HEK293 (cell line): Measurements from ENCODE around the gene DLK1.
A peak's percentile ranks its signal among the peaks of the same experiment; 100 is the strongest.

ENCODE experiments used
- CTCF ChIA-PET: fragments of 350-600 bp; formaldehyde crosslinking; extraction: SDS; loops from one replicate; lab custom pipeline; 2021; ENCODE audit warnings: antibody characterized with exemption; lab: Yijun Ruan, JAX
- POLR2A ChIA-PET: fragments of 300-600 bp; formaldehyde crosslinking; extraction: SDS; loops from one replicate; lab custom pipeline; 2020; ENCODE audit warnings: antibody characterized with exemption, inconsistent platforms; lab: Yijun Ruan, JAX
- H3K27ac ChIP-seq: fragments of 200-500 bp; sonication (Bioruptor generic); 2 replicates; pipeline ENCODE4 v1.5.1; 2014; ENCODE audit warnings: low read depth, low read length, control low read depth, inconsistent platforms; ENCODE audit errors: extremely low read depth
- H3K36me3 ChIP-seq, 2 experiments: fragments of 200-500 bp in 1 of 2; sonication (Bioruptor generic) in 1 of 2; 1 replicate in 1 of 2; 2 replicates in 1 of 2; pipeline ENCODE4 v1.5.1; 2014 to 2017; ENCODE audit warnings: inconsistent platforms in 2 of 2, low read length in 2 of 2; ENCODE audit not compliant: control insufficient read depth in 2 of 2, insufficient read depth in 1 of 2
- H3K4me1 ChIP-seq: fragments of 200-500 bp; sonication (Bioruptor generic); 2 replicates; pipeline ENCODE4 v1.5.1; 2014; ENCODE audit warnings: mild to moderate bottlenecking, low read length, inconsistent platforms; ENCODE audit not compliant: control insufficient read depth, insufficient read depth
- H3K4me3 ChIP-seq: 2 replicates; pipeline ENCODE4 v1.5.1; 2011; ENCODE audit warnings: low read depth, mild to moderate bottlenecking, control low read depth, low read length, moderate library complexity
- H3K9me3 ChIP-seq: fragments of 200-500 bp; sonication (Bioruptor generic); 2 replicates; pipeline ENCODE4 v1.5.1; 2014; ENCODE audit warnings: low read depth, low read length, inconsistent platforms; ENCODE audit not compliant: control insufficient read depth, insufficient read depth
- BCL11A ChIP-seq: fragments of 450-650 bp; formaldehyde crosslinking; IDR thresholded peaks from 2 replicates; pipeline ENCODE4 v1.5.1; 2016; ENCODE audit warnings: low read depth, missing biosample characterization, missing genetic modification characterization
- KLF17 ChIP-seq: fragments of 450-650 bp; formaldehyde crosslinking; IDR thresholded peaks from 2 replicates; pipeline ENCODE4 v1.5.1; 2016; ENCODE audit warnings: missing biosample characterization, missing genetic modification characterization
- OVOL3 ChIP-seq: fragments of 450-650 bp; formaldehyde crosslinking; IDR thresholded peaks from 2 replicates; pipeline ENCODE4 v1.5.1; 2016; ENCODE audit warnings: missing biosample characterization, missing genetic modification characterization
- PATZ1 ChIP-seq: fragments of 450-650 bp; formaldehyde crosslinking; IDR thresholded peaks from 2 replicates; pipeline ENCODE4 v1.5.1; 2016; ENCODE audit warnings: missing biosample characterization, missing genetic modification characterization
- PRDM6 ChIP-seq: fragments of 450-650 bp; formaldehyde crosslinking; IDR thresholded peaks from 2 replicates; pipeline ENCODE4 v1.5.1; 2017; ENCODE audit warnings: missing biosample characterization, missing genetic modification characterization
- SCRT1 ChIP-seq: fragments of 450-650 bp; formaldehyde crosslinking; IDR thresholded peaks from 2 replicates; pipeline ENCODE4 v1.5.1; 2016; ENCODE audit warnings: missing biosample characterization, missing genetic modification characterization, borderline replicate concordance
- SCRT2 ChIP-seq: fragments of 450-650 bp; formaldehyde crosslinking; IDR thresholded peaks from 2 replicates; pipeline ENCODE4 v1.5.1; 2016; ENCODE audit warnings: missing biosample characterization, missing genetic modification characterization
- ZNF132 ChIP-seq: fragments of 450-650 bp; formaldehyde crosslinking; IDR thresholded peaks from 2 replicates; pipeline ENCODE4 v1.5.1; 2017; ENCODE audit warnings: missing biosample characterization, missing genetic modification characterization, borderline replicate concordance
- ZNF175 ChIP-seq: fragments of 450-650 bp; formaldehyde crosslinking; IDR thresholded peaks from 2 replicates; pipeline ENCODE4 v1.5.1; 2016; ENCODE audit warnings: missing biosample characterization, missing genetic modification characterization
- ZNF311 ChIP-seq: fragments of 450-650 bp; formaldehyde crosslinking; IDR thresholded peaks from 2 replicates; pipeline ENCODE4 v1.5.1; 2017; ENCODE audit warnings: missing biosample characterization, missing genetic modification characterization, borderline replicate concordance
- ZNF514 ChIP-seq: fragments of 450-650 bp; formaldehyde crosslinking; IDR thresholded peaks from 2 replicates; pipeline ENCODE4 v1.5.1; 2016; ENCODE audit warnings: missing biosample characterization, missing genetic modification characterization
- ZNF623 ChIP-seq: fragments of 450-650 bp; formaldehyde crosslinking; IDR thresholded peaks from 2 replicates; pipeline ENCODE4 v1.5.1; 2016; ENCODE audit warnings: missing biosample characterization, missing genetic modification characterization
- ZNF624 ChIP-seq: fragments of 450-650 bp; formaldehyde crosslinking; IDR thresholded peaks from 2 replicates; pipeline ENCODE4 v1.5.1; 2017; ENCODE audit warnings: missing biosample characterization, missing genetic modification characterization
- ZNF692 ChIP-seq: fragments of 450-650 bp; formaldehyde crosslinking; IDR thresholded peaks from 2 replicates; pipeline ENCODE4 v1.5.1; 2016; ENCODE audit warnings: missing biosample characterization, missing genetic modification characterization
- ZNF791 ChIP-seq: fragments of 450-650 bp; formaldehyde crosslinking; IDR thresholded peaks from 2 replicates; pipeline ENCODE4 v1.5.1; 2016; ENCODE audit warnings: missing biosample characterization, missing genetic modification characterization
- ZXDB ChIP-seq: fragments of 450-650 bp; formaldehyde crosslinking; IDR thresholded peaks from 2 replicates; pipeline ENCODE4 v1.5.1; 2016; ENCODE audit warnings: missing biosample characterization, missing genetic modification characterization
- TF ChIP-seq, protein P1 (sequence below): fragments of 450-650 bp; formaldehyde crosslinking; IDR thresholded peaks from 2 replicates; pipeline ENCODE4 v1.5.1; 2016; ENCODE audit warnings: missing biosample characterization, missing genetic modification characterization
- TF ChIP-seq, protein P2 (sequence below): fragments of 450-650 bp; formaldehyde crosslinking; IDR thresholded peaks from 2 replicates; pipeline ENCODE4 v1.5.1; 2016; ENCODE audit warnings: missing biosample characterization, missing genetic modification characterization, borderline replicate concordance

DLK1 gene

GRCh38 chr14:100711493-100711892, 15.2 kb upstream of the DLK1 start (continued):
- TF ChIP-seq BCL11A (no peak), ZNF175 (tag by site-specific recombination) (no peak), ZNF791 (tag by site-specific recombination) (no peak), ZNF624 (no peak), PRDM6 (tag by site-specific recombination) (no peak)
- TF ChIP-seq, protein P1, sequence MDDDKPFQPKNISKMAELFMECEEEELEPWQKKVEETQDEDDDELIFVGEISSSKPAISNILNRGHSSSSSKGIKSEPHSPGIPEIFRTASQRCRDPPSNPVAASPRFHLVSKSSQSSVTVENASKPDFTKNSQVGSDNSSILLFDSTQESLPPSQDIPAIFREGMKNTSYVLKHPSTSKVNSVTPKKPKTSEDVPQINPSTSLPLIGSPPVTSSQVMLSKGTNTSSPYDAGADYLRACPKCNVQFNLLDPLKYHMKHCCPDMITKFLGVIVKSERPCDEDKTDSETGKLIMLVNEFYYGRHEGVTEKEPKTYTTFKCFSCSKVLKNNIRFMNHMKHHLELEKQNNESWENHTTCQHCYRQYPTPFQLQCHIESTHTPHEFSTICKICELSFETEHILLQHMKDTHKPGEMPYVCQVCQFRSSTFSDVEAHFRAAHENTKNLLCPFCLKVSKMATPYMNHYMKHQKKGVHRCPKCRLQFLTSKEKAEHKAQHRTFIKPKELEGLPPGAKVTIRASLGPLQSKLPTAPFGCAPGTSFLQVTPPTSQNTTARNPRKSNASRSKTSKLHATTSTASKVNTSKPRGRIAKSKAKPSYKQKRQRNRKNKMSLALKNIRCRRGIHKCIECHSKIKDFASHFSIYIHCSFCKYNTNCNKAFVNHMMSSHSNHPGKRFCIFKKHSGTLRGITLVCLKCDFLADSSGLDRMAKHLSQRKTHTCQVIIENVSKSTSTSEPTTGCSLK (tag by site-specific recombination) = no peak

DNA sequence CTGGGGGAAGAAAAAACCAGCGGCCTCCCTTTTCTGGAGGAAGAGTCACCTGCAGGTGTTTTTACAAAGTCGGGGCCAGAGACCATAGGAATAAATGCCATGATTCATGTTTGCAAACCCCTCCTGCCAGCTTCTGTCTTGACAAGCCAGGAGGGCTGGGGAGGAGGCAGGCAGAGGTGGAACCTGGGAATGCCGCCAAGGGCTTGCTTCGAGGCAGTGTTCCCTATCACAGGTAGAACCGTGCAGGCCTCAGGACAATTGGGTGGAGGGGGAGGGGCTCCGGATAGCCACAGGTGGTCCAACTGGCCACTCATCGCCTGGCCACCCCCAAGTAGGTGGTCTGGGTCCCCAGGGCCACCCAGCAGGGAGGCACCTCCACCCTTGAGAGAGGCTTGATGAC, 14.2 kb upstream of the DLK1 start:
- ChIA-PET CTCF (no interaction called here), POLR2A (no interaction called here)
- Histone ChIP-seq H3K36me3 (no peaks in the 10 kb centered on the region), H3K9me3 (no peaks in the 10 kb centered on the region), H3K4me1 (no peaks in the 10 kb centered on the region), H3K27ac (no peak overlapping the region), H3K4me3 (no peak overlapping the region)
- TF ChIP-seq SCRT1 (tag by site-specific recombination) (0 out of 2 replicates have a peak, but pooled peaks have one; percentile 17), KLF17 (tag by site-specific recombination) (no peak), SCRT2 (tag by site-specific recombination) (peak; percentile 63; the same call in 1 of the 2 replicates)

DNA sequence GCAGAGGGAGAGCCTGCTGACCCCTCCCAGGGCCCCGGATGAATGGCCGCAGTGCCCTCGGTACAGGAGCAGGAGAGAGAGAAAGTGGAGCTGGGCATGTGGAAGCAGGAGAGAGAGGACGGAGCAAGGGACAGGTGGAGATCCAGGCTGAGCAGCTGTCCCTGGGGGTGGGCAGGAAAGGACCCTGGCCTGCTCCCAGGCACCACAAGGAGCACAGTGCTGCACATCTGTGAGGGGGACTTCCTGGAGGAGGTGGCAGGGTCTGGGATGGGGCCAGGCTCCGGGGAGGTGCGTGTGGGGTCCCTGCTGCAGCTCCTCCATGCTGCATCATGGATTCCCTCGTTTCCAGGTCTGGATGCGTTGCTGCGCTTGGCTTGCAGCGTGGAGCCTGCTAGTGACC, 13.0 kb upstream of the DLK1 start:
- ChIA-PET POLR2A (no interaction called here), CTCF (no interaction called here)
- H3K9me3 ChIP-seq = no peaks in the 10 kb centered on the region
- no peaks in the 10 kb centered on the region for H3K4me1 ChIP-seq
- H3K4me3 ChIP-seq = no peak overlapping the region
- H3K36me3 ChIP-seq = no peaks in the 10 kb centered on the region
- no peak overlapping the region for H3K27ac ChIP-seq
- TF ChIP-seq PATZ1 (no peak), ZNF132 (tag by site-specific recombination) (no peak), ZNF623 (tag by site-specific recombination) (no peak), ZNF311 (tag by site-specific recombination) (no peak), ZXDB (tag by site-specific recombination) (no peak), ZNF514 (tag by site-specific recombination) (no peak), ZNF175 (tag by site-specific recombination) (no peak), OVOL3 (no peak), ZNF692 (tag by site-specific recombination) (no peak)
- TF ChIP-seq, protein P2, sequence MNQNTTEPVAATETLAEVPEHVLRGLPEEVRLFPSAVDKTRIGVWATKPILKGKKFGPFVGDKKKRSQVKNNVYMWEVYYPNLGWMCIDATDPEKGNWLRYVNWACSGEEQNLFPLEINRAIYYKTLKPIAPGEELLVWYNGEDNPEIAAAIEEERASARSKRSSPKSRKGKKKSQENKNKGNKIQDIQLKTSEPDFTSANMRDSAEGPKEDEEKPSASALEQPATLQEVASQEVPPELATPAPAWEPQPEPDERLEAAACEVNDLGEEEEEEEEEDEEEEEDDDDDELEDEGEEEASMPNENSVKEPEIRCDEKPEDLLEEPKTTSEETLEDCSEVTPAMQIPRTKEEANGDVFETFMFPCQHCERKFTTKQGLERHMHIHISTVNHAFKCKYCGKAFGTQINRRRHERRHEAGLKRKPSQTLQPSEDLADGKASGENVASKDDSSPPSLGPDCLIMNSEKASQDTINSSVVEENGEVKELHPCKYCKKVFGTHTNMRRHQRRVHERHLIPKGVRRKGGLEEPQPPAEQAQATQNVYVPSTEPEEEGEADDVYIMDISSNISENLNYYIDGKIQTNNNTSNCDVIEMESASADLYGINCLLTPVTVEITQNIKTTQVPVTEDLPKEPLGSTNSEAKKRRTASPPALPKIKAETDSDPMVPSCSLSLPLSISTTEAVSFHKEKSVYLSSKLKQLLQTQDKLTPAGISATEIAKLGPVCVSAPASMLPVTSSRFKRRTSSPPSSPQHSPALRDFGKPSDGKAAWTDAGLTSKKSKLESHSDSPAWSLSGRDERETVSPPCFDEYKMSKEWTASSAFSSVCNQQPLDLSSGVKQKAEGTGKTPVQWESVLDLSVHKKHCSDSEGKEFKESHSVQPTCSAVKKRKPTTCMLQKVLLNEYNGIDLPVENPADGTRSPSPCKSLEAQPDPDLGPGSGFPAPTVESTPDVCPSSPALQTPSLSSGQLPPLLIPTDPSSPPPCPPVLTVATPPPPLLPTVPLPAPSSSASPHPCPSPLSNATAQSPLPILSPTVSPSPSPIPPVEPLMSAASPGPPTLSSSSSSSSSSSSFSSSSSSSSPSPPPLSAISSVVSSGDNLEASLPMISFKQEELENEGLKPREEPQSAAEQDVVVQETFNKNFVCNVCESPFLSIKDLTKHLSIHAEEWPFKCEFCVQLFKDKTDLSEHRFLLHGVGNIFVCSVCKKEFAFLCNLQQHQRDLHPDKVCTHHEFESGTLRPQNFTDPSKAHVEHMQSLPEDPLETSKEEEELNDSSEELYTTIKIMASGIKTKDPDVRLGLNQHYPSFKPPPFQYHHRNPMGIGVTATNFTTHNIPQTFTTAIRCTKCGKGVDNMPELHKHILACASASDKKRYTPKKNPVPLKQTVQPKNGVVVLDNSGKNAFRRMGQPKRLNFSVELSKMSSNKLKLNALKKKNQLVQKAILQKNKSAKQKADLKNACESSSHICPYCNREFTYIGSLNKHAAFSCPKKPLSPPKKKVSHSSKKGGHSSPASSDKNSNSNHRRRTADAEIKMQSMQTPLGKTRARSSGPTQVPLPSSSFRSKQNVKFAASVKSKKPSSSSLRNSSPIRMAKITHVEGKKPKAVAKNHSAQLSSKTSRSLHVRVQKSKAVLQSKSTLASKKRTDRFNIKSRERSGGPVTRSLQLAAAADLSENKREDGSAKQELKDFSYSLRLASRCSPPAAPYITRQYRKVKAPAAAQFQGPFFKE (tag by site-specific recombination) = no peak
